Mucosa of stomach (tissue), 1 donor: Measurements from ENCODE around the gene RASGRF1.

Experiments used
- H3K27me3 ChIP-seq: one replicate; pipeline ENCODE4 v1.7.0; 2013; ENCODE audit warnings: mild to moderate bottlenecking, low read length; ENCODE audit not compliant: control insufficient read depth, insufficient read depth
- H3K36me3 ChIP-seq: one replicate; pipeline ENCODE4 v1.7.0; 2013; ENCODE audit warnings: low read length; ENCODE audit not compliant: control insufficient read depth, insufficient read depth
- H3K4me1 ChIP-seq: one replicate; pipeline ENCODE4 v1.7.0; 2013; ENCODE audit warnings: mild to moderate bottlenecking, low read length; ENCODE audit not compliant: control insufficient read depth, insufficient read depth
- H3K4me3 ChIP-seq: one replicate; pipeline ENCODE4 v1.7.0; 2013; ENCODE audit warnings: low read length
- H3K9ac ChIP-seq: one replicate; pipeline ENCODE4 v1.7.0; 2013; ENCODE audit warnings: mild to moderate bottlenecking, low read length, moderate library complexity
- H3K9me3 ChIP-seq: one replicate; pipeline ENCODE4 v1.7.0; 2013; ENCODE audit warnings: mild to moderate bottlenecking, low read length, moderate library complexity; ENCODE audit not compliant: control insufficient read depth
- donor health status: Pancreatic carcinoma.

RASGRF1 gene

DNA sequence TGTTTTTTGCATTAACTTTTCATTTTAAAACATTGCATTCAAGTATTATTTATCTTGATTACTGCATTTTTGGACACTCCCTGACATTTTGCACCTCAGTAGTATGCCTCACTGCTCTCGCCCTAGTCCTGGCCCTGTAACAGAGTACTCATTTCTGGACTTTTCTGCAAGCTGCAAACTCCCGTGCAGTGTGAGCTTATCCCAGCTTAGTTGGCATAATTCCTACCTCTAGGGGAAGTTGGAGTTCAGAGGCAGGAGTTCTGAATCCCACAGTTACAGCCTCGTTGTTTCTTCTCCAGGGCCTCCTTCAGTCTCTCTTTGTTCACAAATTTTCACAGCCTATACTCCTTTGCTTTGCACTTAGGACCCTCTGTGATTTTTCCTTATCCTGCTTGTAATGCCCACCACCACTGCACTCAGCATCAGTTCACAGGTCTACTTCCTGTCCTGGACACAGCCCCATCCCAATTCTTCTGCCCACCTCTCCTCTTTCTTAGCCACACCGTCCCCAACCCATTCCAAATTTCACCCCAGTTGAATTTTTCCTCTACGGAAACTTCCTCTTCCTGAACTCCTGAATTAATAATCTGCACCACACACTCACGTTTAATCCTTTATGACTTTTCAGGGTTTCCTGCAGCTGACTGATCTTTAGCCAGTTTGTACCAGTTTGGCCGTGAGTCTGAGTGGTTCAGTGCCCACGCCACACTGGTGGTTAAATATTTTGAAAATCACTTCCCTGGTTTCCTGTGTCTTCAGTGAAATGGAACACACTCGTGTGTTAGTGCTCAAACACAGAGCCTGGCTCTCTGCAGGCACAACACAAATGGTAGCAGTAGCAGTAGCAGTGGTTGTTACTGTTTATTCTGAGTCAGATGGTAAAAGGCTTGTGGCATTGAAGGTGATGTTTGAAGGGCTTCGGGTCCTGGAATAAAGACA is 139.4 kb downstream of the RASGRF1 start:
- Histone ChIP-seq H3K27me3 (no peaks in the 10 kb centered on the region), H3K4me3 (no peak overlapping the region), H3K36me3 (no peaks in the 10 kb centered on the region), H3K9ac (peak overlapping the region; percentile 32), H3K4me1 (peaks cover 54% of the 10 kb centered on the region), H3K9me3 (no peaks in the 10 kb centered on the region)

DNA sequence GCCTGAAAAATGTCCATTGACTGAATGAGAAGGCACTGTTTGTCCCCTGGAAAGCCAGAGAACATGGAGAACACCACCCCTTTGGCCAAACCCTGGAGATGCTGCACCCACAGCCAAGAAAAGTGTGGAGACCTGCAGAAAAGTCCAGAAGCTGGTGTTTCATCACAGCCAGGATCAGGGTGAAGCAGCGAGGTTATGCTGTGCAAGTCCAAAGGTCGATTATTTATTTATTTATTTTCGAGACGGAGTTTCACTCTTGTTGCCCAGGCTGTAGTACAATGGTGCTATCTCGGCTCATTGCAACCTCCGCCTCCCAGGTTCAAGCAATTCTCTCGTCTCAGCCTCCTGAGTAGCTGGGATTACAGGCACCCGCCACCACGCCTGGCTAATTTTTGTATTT is 140.2 kb downstream of the RASGRF1 start:
- Histone ChIP-seq H3K4me1 (peaks cover 61% of the 10 kb centered on the region), H3K36me3 (no peaks in the 10 kb centered on the region), H3K27me3 (no peaks in the 10 kb centered on the region), H3K9me3 (no peaks in the 10 kb centered on the region), H3K4me3 (no peak overlapping the region), H3K9ac (no peak overlapping the region)

DNA sequence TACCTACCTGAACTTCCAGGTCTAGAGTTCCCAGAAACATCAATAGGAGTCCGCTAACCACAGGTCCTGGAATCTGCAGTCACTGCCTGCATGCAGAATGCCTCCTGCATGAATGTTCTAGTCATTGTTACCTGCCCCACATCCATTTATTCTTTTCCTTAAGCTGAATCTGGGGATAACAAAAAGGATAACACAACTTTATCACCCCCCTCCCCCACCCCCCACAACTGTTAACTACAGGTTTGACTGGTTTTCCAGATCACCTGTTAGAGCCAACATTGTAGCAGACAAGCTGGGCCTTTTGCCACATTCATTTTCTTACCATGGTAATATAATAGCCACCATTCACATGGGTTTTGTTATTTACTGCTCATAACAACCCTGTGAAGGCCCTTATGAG is 141.1 kb downstream of the RASGRF1 start:
- Histone ChIP-seq H3K9me3 (no peaks in the 10 kb centered on the region), H3K9ac (no peak overlapping the region), H3K36me3 (no peaks in the 10 kb centered on the region), H3K4me3 (no peak overlapping the region), H3K27me3 (no peaks in the 10 kb centered on the region), H3K4me1 (peaks cover 63% of the 10 kb centered on the region)

DNA sequence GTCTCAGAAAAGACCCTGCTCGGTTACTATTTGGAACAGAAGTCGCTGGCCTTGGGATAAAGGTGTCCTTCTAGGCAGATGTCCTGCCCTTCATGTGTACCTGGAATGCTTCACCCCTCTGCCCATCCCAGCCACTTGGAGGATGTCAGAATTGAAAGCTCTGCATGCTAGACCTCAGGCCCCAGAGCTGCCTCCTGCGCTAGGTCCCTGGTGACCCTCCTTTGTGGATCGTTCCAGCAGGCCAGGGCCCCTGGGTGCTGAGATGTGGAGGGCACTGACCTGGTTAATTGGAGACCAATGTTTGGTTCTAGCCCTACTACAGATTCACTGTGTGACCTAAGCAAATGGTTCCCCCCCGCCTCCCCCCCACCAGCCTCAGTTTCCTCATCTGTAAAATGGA is 143.1 kb downstream of the RASGRF1 start:
- no peaks in the 10 kb centered on the region for H3K36me3 ChIP-seq
- no peak overlapping the region for H3K4me3 ChIP-seq
- no peak overlapping the region for H3K9ac ChIP-seq
- H3K4me1 ChIP-seq: peaks cover 60% of the 10 kb centered on the region
- H3K27me3 ChIP-seq: no peaks in the 10 kb centered on the region
- H3K9me3 ChIP-seq: no peaks in the 10 kb centered on the region

DNA sequence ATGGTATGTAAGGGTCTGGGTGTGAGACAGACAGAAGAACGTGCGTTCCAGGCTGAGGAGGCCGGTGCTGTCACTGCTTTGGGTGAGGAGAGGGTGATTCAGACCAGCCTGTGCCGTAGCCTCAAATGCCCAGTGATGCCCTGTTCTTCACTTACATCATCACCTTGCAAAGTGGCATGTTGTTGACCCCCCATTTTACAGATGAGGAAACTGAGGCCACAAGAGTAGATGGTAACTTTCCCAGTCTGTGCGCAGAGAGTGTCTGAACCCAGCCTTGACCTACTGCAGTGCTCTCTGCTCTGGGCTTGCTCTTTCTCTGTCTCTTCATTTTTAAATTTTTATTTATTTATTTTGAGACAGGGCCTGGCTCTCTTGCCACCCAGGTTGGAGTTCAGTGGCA is 144.1 kb downstream of the RASGRF1 start:
- Histone ChIP-seq H3K4me3 (no peak overlapping the region), H3K9me3 (no peaks in the 10 kb centered on the region), H3K4me1 (peaks cover 52% of the 10 kb centered on the region), H3K9ac (no peak overlapping the region), H3K27me3 (no peaks in the 10 kb centered on the region), H3K36me3 (no peaks in the 10 kb centered on the region)

DNA sequence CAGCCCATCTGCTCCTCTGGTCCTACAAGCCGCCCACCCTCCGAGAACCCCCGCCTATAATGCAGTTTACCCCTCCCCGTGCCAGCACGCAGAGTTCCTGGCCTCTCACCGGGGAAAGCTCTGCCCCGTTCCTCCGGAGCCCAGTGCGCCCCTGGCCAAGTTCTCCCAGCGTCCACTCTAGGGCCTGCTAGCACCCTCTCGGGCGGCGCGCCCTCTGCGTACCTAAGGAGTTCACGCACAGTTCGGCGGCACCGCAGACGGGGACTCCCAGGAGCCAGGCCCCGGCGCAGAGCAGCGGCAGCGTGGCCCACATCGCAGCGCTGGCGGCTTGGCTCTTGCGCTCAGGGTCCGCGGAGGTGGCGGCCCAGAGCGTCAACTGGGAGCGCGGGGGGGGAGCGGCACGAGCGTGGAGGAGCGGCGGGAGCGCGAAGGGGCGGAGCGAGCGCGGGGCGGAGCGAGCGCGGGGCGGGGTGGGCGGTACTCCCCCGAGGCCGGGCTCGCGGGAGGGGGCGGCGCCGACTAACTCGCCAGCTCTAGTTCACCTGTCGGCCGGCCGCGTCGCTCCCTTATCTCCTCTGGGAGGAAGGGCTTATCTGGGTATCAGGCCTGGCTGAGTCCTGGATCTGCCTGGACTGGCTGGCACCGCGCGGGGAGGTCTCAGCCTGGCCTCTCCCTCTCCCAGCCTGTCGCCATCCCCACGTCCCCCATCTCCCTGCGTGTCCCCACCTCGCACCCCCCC is 145.7 kb downstream of the RASGRF1 start, which contains the start of gene CTSH:
TSS of gene CTSH (minus strand) at position 378 of the 739 bp plus-strand sequence. CDS start at position 313, 65 bp downstream.
- H3K4me1 ChIP-seq: peaks cover 36% of the 10 kb centered on the region
- no peaks in the 10 kb centered on the region for H3K9me3 ChIP-seq
- H3K36me3 ChIP-seq: no peaks in the 10 kb centered on the region
- peak within 1 kb of the TSS; percentile 51 for H3K4me3 ChIP-seq
- H3K27me3 ChIP-seq: no peaks in the 10 kb centered on the region
- peak within 1 kb of the TSS; percentile 75 for H3K9ac ChIP-seq

DNA sequence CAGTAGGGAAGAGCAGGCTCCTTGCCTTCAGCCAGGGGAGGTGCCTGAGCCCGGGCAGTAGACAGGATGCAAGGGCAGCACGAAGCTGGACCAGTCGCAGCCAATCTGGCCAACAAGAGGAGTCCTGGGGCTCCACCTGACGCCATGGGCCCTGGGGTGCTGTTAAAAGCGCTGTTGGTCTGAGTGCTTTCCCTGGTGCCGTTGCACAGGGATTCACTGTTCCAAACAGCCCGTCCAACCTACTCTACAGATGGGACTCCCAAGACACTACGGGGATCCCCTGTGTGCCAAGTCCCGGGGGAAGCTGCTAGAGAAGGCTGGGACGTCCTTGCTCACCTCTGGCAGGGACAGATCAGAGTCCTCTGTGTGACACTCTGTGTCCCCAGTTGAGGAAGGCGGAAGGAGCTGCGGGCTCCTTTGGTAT is 146.4 kb downstream of the RASGRF1 start:
- Histone ChIP-seq H3K9me3 (no peaks in the 10 kb centered on the region), H3K4me1 (peaks cover 30% of the 10 kb centered on the region), H3K4me3 (peak overlapping the region; percentile 51), H3K9ac (peak overlapping the region; percentile 75), H3K27me3 (no peaks in the 10 kb centered on the region), H3K36me3 (no peaks in the 10 kb centered on the region)

DNA sequence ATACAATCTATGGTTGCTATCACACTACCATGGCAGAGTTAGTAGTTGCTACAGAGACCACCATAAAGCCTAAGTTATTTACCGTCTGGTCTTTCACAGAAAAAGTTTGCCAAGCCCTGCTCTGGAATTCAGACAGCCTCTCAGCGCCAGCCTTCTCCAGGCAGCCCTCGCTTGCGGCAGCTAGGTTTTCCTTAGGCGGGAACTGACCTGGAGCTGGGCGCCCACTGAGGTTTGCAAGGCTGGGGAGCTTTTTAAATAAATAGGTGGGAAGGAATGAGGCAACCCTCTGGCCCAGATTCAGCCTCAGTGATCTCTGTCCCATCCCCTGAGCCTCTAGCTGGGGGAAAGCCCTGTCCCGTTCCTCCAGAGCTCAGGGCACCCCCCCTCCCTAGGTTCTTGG is 146.9 kb downstream of the RASGRF1 start:
- Histone ChIP-seq H3K27me3 (no peaks in the 10 kb centered on the region), H3K4me1 (peaks cover 24% of the 10 kb centered on the region), H3K4me3 (peak overlapping the region; percentile 51), H3K9ac (peak overlapping the region; percentile 75), H3K36me3 (no peaks in the 10 kb centered on the region), H3K9me3 (no peaks in the 10 kb centered on the region)

DNA sequence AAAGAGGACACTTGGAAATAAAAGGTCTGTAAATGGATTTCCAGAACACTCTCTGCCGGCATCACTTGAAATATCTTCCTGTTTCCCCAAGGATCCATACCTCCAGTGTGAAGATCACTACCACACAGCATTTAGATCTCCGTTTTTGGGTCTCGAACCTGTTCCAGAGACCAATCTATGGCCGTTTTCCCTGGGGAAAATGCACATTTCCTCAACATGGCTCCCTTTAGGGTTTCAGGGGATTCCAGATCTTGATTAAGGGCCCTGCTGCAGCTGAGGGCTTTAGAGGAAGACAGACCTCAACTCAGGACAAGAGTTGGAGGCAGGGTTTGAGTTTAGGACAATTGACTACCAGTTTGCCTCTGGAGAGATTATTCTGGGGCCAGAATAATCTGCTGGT is 147.8 kb downstream of the RASGRF1 start:
- no peak overlapping the region for H3K4me3 ChIP-seq
- H3K9ac ChIP-seq: peak overlapping the region; percentile 75
- H3K4me1 ChIP-seq: peaks cover 15% of the 10 kb centered on the region
- no peaks in the 10 kb centered on the region for H3K9me3 ChIP-seq
- no peaks in the 10 kb centered on the region for H3K36me3 ChIP-seq
- no peaks in the 10 kb centered on the region for H3K27me3 ChIP-seq

DNA sequence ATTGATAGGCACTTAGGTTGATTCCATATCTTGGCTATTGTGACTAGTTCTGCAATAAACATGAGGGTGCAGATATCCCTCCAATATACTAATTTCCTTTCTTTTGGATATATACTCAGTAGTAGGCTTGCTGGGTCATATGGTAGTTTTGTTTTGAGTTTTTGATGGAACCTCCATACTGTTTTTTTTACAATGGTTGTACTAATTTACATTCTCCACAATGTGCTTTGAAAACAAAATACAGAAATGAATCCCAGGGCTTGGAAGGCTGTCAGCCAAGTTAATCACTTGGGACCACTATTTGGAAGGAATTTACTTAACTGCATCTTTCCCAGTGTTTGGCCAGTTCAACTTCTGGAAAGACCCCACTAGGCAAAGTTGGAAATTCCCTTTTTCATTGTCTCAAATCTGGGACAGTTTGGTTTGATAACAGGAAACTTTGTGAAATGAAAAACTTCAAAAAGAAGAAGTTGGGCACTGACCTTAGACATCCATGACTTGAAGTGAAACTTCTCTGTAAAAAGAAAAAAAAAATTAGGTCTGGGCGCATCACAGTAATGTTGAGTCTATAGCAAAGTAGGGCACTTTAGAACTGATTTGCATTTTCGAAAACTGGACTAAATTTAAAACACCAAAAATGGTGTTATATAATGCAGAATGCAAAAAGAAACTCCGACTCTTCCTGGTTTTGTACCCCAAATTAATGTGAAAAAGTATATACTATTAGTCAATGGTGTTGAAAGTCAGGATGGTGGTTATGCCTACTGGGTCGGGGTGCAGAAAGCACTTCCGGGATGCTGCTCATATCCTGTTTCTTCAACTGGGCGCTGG is 151.7 kb downstream of the RASGRF1 start:
- Histone ChIP-seq H3K27me3 (no peaks in the 10 kb centered on the region), H3K9ac (no peak overlapping the region), H3K36me3 (no peaks in the 10 kb centered on the region), H3K4me1 (no peaks in the 10 kb centered on the region), H3K9me3 (no peaks in the 10 kb centered on the region), H3K4me3 (no peak overlapping the region)

DNA sequence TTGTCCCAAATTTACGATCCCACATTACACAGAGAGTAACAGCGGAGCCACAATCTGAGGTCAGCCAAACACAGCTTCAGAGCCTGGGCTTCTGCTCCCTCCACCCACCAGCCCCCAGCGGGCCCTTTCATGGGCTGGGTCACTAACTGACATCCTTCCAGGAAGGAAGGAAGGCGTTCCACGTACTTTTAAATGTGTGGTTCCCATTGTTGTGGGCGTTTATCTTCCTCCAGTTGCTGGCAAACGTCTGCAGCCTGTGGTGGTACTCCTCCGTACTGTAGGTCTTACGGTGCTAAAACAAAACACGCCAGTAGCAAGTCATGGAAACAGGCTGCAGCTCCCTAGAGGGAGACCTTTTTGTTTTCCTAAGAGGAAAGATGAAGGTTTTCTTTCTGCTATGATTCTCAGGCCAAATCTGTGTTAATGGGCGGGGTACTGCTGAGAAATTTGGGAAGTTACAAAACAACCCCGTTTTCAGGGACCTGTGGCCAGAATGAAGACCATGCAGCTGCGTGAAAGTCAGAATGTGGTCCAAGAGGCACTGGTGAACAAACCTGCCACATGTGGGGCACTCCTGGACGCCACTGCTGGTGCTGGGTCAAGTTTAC is 153.3 kb downstream of the RASGRF1 start:
- no peaks in the 10 kb centered on the region for H3K27me3 ChIP-seq
- H3K9me3 ChIP-seq: no peaks in the 10 kb centered on the region
- no peaks in the 10 kb centered on the region for H3K4me1 ChIP-seq
- no peak overlapping the region for H3K4me3 ChIP-seq
- no peak overlapping the region for H3K9ac ChIP-seq
- H3K36me3 ChIP-seq: no peaks in the 10 kb centered on the region
